GM18873 (cell line): Measurements from ENCODE around the gene LZTS2.
"Not testable (repeated sequence)": the region's sequence is repeated elsewhere in the genome, so short reads cannot be mapped to it uniquely, and the experiment has no call there.

Experiments used
- ATAC-seq: cut with Tn5 transposase; IDR thresholded peaks from one replicate; pipeline ENCODE4 v1.9.1; 2021; ENCODE audit warnings: mild to moderate bottlenecking, moderate library complexity, moderate number of reproducible peaks; ENCODE audit not compliant: unreplicated experiment, low FRiP score

The LZTS2 gene

DNA sequence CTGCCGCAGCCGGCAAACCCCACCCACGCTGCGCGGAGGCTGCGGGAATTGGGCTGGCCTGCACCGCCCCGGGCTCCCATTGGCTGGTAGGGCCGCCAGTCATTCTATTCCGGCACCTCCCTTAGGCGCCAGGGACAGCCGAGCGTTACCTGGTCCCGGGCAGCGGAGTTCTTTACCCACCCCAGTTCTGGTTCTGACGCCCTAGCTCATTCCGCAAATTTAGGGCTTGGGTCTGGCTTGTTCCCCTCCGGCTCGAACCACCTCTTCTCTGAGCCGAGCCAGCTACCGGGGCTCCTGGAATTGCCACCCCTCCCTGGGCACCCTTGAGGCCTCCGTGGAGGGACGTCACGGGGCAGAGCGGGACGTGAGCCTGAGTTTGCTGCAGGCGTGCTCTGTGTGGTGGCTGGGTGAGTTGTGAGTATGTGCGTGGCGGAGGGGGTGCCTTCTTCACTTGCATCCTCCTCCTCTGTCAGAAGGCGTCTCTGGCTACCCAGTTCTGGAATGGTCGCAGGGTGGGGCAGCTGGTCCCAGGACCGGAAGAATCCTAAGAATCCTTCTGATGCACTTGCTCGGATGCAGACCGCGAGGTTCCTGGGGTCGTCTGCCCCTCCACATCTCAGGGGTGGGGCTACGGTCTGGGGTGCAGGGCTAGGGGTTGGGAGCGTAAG, 31.7 kb downstream of the LZTS2 start, which contains the start of the genes PDZD7 and SFXN3:
PDZD7 (minus strand) TSS at position 2 of the 668 bp plus-strand sequence. CDS start 910 bp downstream, outside the sequence.
SFXN3 (plus strand) TSS at position 107 of the 668 bp plus-strand sequence. CDS start 3,461 bp downstream, outside the sequence.
- peak; percentile 75 for ATAC-seq

- ATAC-seq: no peak
Measured at GRCh38 chr10:101031796-101032636, 32.4 kb downstream of the LZTS2 start.

GRCh38 chr10:101032637-101033224, 33.1 kb downstream of the LZTS2 start:
- no peak for ATAC-seq

- no peak for ATAC-seq
Measured at GRCh38 chr10:101033276-101033675, 33.7 kb downstream of the LZTS2 start.

GRCh38 chr10:101034404-101034803, 34.8 kb downstream of the LZTS2 start:
- not testable (repeated sequence) for ATAC-seq

DNA sequence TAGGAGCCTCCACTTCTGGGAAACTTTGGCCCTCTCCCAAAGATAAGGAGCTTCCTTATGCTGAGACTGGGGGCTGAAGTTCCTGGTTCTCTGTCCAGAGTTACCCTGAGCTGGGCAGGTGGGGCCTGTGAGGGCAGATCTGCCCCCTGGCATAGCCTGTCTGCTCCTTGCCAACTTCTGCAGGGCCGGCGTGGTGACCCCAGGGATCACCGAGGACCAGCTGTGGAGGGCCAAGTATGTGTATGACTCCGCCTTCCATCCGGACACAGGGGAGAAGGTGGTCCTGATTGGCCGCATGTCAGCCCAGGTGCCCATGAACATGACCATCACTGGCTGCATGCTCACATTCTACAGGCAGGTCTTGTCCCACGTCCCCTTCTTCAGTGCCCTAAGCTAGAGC, 35.7 kb downstream of the LZTS2 start:
- no peak for ATAC-seq

DNA sequence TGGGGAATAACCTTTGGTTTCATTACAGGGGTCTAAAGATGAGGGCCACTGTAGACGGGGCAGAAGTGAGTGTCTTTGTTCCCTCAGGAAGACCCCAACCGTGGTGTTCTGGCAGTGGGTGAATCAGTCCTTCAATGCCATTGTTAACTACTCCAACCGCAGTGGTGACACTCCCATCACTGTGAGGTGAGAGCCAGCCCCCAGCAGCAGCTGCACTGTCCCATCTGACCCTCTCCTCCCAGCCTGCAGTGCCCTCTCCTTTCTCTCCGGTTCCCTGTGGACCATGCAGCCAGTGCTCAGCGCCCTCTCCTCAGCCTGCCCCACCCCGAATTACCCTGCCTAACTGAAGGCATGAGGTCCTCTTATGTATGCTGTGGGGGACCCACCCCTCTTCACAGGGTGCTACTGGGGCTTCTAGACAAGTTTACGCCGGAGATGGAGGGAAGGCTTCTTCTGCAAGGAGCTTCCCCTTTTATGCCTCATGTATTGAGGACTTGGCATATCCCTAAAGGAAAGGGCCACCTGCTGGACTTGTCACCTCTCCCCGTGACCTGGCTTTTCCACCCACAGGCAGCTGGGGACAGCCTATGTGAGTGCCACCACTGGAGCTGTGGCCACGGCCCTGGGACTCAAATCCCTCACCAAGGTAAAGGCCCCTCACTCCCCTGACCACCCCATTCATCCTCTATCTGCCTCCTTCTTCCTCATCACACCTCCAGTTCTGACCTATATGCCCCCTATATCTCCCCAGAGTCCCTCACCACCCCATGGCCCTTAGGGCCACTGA, 36.5 kb downstream of the LZTS2 start:
- ATAC-seq: no peak

DNA sequence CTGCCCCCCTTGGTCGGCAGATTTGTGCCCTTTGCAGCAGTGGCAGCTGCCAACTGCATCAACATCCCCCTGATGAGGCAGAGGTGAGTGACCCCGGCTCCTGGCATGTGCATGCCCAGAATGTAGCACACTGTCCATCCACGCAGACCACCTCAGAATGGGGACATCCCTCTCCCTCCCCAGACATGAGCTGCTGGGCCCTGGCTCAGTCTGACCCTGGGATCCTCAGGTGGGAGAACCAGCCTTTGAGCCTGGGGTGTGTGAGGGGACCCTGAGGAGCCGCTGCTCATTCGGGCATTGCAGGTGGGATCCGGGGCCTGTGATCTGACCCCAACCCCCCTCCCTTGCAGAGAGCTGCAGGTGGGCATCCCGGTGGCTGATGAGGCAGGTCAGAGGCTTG, 37.1 kb downstream of the LZTS2 start:
- no peak for ATAC-seq

DNA sequence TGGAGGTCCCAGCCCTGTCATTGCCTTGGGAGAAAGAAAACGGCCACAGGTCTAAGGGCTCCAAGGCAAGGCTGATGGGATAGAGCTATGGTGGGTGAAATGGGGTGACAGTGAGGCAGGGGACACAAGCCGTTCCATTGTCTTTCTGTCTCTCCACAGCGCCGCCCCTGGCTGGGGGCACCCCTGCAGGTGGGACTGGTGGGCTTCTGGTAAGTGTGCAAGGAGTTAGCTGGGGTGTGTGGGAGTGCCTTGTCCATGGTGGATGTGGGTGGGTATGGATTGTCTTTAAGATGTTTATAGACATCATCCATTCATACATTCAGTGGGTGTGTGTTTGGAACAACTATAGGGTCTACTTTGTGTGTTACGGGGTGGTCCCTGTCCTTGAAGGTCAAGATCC, 38.9 kb downstream of the LZTS2 start:
- ATAC-seq: no peak

DNA sequence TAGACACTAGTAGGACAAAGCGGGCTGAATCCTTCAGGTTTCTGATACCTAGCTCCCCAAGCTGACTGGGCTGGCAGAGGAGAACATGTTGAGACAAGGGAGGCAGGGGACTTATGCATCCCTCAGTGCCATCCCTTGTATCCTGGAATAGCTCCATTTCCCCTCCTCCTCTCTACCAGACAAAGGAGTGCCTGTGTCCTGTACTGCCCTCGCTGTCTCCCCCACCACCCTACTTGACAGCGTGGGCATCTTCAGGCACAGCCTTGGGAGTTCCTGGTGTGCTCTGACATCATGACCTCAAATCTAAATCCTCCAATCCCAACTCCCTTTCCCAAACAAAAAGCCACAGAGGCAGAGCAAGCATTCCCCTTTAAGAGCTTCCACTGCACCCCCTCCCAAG, 40.5 kb downstream of the LZTS2 start:
- ATAC-seq: no peak

DNA sequence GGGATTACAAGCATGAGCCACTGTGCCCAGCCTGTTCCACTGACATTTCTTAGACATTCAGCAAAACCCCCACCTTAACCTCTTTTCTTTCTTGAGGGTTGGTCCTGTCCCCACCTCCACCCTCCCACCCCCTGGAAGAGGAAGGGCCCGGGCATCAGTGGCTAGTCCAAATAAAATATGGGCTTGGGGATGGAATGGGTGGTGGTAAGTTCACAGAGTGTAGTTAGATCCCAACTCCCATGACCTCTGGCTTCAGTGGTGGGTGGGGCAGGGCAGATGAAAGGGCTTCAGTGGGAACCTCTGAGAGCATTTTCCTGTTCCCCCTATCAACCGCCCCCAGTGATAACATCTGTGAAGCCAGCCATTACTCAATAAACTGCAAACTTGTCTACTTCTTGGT, 41.2 kb downstream of the LZTS2 start:
- no peak for ATAC-seq

DNA sequence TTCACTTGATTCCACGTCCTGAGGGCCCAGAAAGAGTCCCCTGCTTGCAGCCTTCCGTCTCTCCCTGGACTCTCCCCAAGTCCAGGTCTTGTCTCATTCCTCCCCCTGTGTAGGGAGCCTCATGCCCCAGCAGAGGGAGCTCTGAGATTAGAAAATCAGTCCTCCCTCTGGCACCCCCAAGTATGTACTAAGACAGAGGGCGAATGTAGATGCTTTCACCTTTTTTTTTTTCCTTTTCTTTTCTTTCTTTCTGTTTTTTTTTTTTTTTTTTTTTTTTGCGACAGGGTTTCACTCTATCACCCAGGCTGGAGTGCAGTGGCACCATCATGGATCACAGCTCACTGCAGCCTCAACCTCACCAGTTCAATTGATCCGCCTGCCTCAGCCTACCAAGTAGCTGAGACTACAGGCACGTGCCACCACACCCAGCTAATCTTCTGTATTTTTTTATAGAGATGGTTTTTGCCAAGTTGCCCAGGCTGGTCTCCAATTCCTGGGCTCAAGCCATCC, 41.7 kb downstream of the LZTS2 start:
- ATAC-seq: no peak

DNA sequence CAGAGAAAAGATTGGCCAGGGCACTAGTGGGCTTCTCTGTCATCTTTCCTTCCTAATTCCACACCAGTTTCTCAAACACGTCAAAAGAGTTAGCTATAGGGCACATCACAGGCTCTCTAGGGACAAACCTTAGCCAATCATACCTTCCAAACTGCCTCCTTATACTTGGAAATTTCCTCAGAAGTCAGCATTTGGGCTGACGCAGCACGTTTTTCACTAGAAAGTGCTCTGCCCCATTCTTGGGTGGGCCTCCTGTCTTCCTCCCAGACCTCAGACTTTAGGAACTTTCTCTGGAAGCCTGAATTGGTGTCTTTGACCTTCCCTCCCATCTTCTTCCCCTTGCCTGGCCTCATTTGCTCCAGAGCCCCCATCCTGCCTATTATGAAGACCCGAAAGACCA, 42.5 kb downstream of the LZTS2 start:
- no peak for ATAC-seq

GRCh38 chr10:101042667-101043362, 43.2 kb downstream of the LZTS2 start:
- peak; percentile 91 for ATAC-seq

DNA sequence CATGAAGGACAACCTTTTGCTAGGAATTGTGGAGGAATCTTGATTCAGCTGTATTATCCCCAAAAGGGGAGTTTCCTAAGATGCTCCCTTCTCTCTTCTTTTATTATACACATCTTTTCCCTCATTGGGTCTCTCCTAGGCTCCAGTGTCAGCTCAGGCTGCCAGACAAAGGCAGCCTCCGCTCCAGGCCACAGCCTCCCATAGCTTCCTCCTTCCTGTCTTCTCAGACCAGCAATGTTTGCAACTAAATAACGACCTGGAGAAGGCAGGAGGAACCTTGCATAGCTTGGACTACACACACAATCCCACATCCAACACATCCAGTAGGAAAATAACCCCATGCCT, 43.7 kb downstream of the LZTS2 start:
- no peak for ATAC-seq

- ATAC-seq: no peak
Measured at GRCh38 chr10:101044117-101044516, 44.5 kb downstream of the LZTS2 start.

- no peak for ATAC-seq
Measured at GRCh38 chr10:101046332-101047238, 47.0 kb downstream of the LZTS2 start.

DNA sequence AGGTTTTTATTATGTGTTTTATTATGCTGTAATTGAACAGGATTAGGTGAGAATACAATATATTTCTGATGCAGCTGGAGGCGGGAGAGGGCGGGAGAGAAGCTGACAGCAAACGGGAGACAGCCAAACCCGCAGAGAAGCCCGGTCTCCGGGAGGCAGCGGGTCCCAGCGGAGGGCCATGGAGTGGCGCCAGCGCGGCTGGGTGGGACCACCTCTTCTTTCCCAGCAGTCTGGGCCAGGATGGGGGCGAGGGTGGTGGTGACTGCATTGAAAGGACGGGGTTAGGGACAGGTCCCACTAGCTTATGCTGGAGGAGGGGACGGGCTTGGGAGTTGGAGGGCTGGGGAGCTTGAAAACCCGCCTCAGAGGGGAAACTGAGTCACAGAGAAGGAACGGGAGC, 47.7 kb downstream of the LZTS2 start:
- no peak for ATAC-seq
